Peyer's patch (tissue), 4 donors: ENCODE measurements around the gene TCF7. TPM values are rescaled to one million over a fixed set of nuclear protein-coding genes. Genes with fewer than 3 reads are reported as not detected.
A peak's percentile ranks its signal among the peaks of the same experiment; 100 is the strongest.

Source experiments
- DNase-seq, 3 donors: peaks; one replicate each; pipeline ENCODE4 v3.0.0-alpha.2; 2017 to 2019
- H3K27ac ChIP-seq, 4 donors: fragments of 200-600 bp; sonication (generic); one replicate each; pipeline ENCODE4 v1.5.1; 2016 to 2019
- H3K27me3 ChIP-seq, 2 donors: fragments of 200-600 bp; sonication (generic); one replicate each; pipeline ENCODE4 v1.5.1; 2019
- H3K36me3 ChIP-seq, 3 donors: fragments of 200-600 bp; sonication (generic); one replicate each; pipeline ENCODE4 v1.5.1; 2016 to 2019
- H3K4me1 ChIP-seq, 4 donors: fragments of 200-600 bp; sonication (generic); one replicate each; pipeline ENCODE4 v1.5.1; 2016 to 2019
- H3K4me3 ChIP-seq, 4 donors: fragments of 200-600 bp; sonication (generic); 1 replicate in 3 of 4; 2 replicates in 1 of 4; pipeline ENCODE4 v1.5.1; 2016 to 2019; ENCODE audit warnings: mild to moderate bottlenecking in 1 of 4
- H3K9me3 ChIP-seq, 4 donors: fragments of 200-600 bp; sonication (generic); one replicate each; pipeline ENCODE4 v1.5.1; 2016 to 2019; ENCODE audit warnings: mild to moderate bottlenecking in 1 of 4
- CTCF ChIP-seq, 6 experiments: fragments of 450-650 bp in 4 of 6; fragments of 200-600 bp in 2 of 6; sonication (generic) in 1 of 6; IDR thresholded peaks; one replicate each; pipeline ENCODE4 v1.5.1; 2017 to 2019; ENCODE audit warnings: antibody characterized with exemption in 6 of 6, mild to moderate bottlenecking in 3 of 6, moderate library complexity in 1 of 6
- POLR2A ChIP-seq, 2 donors: fragments of 450-650 bp; IDR thresholded peaks; one replicate each; pipeline ENCODE4 v1.5.1; 2017; ENCODE audit warnings: antibody characterized with exemption in 2 of 2, mild to moderate bottlenecking in 2 of 2, moderate library complexity in 2 of 2
- total RNA-seq, 4 donors: library from RNA; depleted of rRNA; stranded (reverse); fragments of >200 nt; gene quantifications; one replicate each; pipeline ENCODE4 v1.1.0, GENCODE V29; 2016

Gene TCF7
- total RNA-seq, 4 donors from 2014 or later, result 11.8 to 32.2 (median 22.0) TPM

DNA sequence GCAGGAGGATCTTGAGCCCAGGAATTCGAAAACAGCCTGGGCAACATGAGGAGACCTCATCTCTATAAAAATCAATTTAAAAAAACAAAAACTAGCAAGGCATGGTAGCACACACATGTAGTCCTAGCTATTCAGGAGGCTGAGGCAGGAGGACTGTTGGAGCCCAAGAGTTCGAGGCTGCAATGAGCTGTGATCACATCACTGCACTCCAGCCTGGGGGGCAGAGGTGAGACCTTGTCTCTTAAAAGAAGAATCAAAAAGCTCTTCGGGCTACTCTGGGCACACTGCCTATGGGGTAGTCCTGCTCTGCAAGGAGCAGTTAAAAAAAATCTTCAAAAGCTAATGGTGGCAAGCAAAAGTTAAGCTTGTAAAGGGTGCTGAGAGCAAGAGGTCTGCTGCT lies 38.8 kb downstream of the TCF7 start:
- Histone ChIP-seq H3K4me1 (no peaks in the 10 kb centered on the region), H3K9me3 (no peaks in the 10 kb centered on the region), H3K4me3 (no peak overlapping the region), H3K27me3 (no peaks in the 10 kb centered on the region), H3K27ac (no peak overlapping the region), H3K36me3 (peaks cover 0 to 87% (median 0%) of the 10 kb centered on the region in 3 donors)
- DNase-seq, result no peak
- TF ChIP-seq CTCF (IDR thresholded peaks at IDR 0.05) (no peak), POLR2A (IDR thresholded peaks at IDR 0.05) (no peak)

DNA sequence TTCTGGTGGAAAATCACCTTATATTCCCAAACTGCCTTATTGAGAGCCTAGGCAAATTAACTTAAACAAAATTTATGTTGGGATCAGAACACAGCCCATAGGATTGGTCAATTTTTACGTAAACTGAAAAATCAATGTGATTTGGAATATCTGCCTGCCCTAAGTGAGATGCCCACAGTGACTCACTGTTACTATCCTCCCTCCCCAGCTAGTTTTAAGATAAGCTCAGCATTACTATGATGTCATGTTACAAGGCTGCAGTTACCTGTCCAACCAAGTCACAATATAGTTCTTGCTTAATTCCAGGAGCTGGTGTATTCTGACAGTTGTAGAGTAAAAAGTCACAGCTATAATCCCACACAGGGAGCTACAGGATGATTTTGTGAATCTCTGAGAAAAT lies 39.2 kb downstream of the TCF7 start:
- Histone ChIP-seq H3K27ac (no peak overlapping the region), H3K9me3 (no peaks in the 10 kb centered on the region), H3K36me3 (peaks cover 0 to 87% (median 0%) of the 10 kb centered on the region in 3 donors), H3K4me3 (no peak overlapping the region), H3K4me1 (no peaks in the 10 kb centered on the region), H3K27me3 (no peaks in the 10 kb centered on the region)
- DNase-seq, result no peak
- no peak for TF ChIP-seq CTCF (IDR thresholded peaks at IDR 0.05)
- no peak for TF ChIP-seq POLR2A (IDR thresholded peaks at IDR 0.05)

DNA sequence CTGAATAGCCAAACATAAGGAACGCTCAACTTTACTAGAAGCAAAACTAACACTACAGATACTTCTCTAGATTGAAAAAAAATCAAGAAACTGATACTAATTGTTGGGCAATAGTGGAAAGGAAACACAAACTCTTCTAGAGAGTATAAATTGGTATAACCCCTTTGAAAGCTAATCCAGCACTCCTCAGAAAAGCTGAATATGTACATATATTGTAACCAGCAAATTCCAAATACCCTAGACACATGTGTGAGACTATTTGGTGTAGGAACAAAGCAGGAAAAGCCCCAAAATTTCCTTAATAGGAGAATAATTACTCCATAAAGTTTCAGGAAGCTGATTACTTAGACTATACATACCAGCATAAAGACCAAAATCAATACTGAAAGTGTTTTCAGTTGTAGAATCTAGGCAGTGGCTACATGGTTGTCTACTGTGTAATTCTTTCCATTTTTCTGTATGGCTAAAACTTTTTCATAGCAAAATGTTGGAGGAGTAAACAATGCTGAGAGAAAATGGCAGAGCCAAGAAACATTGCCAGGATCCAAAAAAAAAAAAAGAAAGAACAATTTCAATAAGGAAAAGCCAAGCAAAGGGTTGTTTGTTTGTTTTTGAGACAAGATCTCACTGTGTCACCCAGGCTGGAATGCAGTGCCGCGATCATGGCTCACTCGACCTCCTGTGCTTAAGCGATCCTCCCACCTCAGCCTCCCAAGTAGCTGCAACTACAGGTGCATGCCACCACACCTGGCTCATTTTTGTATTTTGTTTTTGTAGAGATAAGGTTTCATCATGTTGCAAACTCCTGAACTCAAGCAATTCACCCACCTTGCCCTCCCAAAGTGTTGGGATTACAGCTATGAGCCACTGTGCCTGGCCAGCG lies 47.3 kb downstream of the TCF7 start:
- Histone ChIP-seq H3K27ac (no peak overlapping the region), H3K9me3 (no peaks in the 10 kb centered on the region), H3K27me3 (no peaks in the 10 kb centered on the region), H3K4me1 (no peaks in the 10 kb centered on the region), H3K4me3 (no peak overlapping the region), H3K36me3 (peaks cover 0 to 93% (median 3%) of the 10 kb centered on the region in 3 donors)
- TF ChIP-seq POLR2A (IDR thresholded peaks at IDR 0.05), result no peak
- TF ChIP-seq CTCF (IDR thresholded peaks at IDR 0.05), result no peak
- DNase-seq, result no peak

GRCh38 chr5:134162592-134162991 lies 48.1 kb downstream of the TCF7 start:
- TF ChIP-seq CTCF (IDR thresholded peaks at IDR 0.05) (no peak), POLR2A (IDR thresholded peaks at IDR 0.05) (no peak)
- H3K36me3 ChIP-seq, result peaks cover 0 to 94% (median 3%) of the 10 kb centered on the region in 3 donors

GRCh38 chr5:134171972-134172371 lies 57.5 kb downstream of the TCF7 start:
- peaks cover 0 to 66% (median 0%) of the 10 kb centered on the region in 3 donors for H3K36me3 ChIP-seq
- H3K4me3 ChIP-seq, result no peak overlapping the region
- DNase-seq, result peak in 2 of 3 donors; percentile 81 to 87
- peak overlapping the region in 2 of 4 donors; percentile 45 to 68 for H3K27ac ChIP-seq
- H3K27me3 ChIP-seq, result no peaks in the 10 kb centered on the region
- peaks cover 0 to 36% (median 4%) of the 10 kb centered on the region in 4 donors for H3K4me1 ChIP-seq
- H3K9me3 ChIP-seq, result no peaks in the 10 kb centered on the region
- TF ChIP-seq POLR2A (IDR thresholded peaks at IDR 0.05), result peak in 1 of 2 donors; percentile 37
- peak in 3 of 6 experiments; percentile 76 to 86 (median 78) for TF ChIP-seq CTCF (IDR thresholded peaks at IDR 0.05)

More at GRCh38 chr5:134162592-134162991, 48.1 kb downstream of the TCF7 start:
- DNase-seq, result no peak
- H3K27me3 ChIP-seq, result no peaks in the 10 kb centered on the region
- no peaks in the 10 kb centered on the region for H3K4me1 ChIP-seq
- H3K27ac ChIP-seq, result no peak overlapping the region
- H3K4me3 ChIP-seq, result no peak overlapping the region
- no peaks in the 10 kb centered on the region for H3K9me3 ChIP-seq
